ENCODE results near the gene PRICKLE4.

Gene PRICKLE4

DNA sequence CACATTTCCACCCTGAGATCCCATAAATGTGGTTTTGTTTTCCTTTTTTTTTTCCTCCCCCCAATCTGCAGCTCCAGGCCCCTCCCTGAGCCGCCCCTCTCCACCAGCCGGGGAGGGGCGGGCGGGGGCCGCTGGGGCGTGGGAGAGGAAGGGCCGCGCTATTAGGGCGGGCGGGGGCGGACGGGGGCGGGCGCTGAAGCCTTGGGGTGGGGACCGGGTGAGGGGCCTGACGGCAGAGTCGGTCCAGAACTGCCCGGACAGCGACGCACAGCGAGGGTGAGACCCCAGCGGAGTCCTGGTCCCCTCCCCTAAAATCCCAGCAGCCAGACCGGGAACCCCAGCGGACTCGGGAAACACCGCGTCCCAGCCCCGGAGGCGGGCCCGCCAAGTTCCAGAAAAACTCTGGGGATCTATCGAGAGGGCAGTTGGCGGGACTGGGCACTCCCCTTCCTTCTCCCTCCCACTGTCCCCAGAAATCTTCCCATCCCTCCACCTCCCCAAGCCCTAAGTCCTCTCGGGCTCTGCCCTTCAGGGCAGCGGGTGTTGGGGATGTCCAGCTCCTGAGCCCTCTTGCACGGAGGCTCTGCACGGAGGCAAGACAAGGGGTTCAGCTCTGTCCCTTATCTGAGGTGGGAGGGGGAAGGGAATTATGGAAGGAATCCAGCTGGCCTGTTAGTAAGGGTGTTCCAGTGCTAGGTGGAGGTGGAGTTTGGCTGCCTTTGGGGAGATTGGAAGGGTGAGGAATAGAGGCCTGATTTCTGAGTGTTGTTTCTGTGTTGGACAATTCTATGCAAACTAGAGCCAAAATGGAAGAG, at the start of gene PRICKLE4:
TSS of gene PRICKLE4 (plus strand) at position 232 of the 815 bp plus-strand sequence. CDS start 2,692 bp downstream, outside the sequence.
- no peak for DNase-seq

DNA sequence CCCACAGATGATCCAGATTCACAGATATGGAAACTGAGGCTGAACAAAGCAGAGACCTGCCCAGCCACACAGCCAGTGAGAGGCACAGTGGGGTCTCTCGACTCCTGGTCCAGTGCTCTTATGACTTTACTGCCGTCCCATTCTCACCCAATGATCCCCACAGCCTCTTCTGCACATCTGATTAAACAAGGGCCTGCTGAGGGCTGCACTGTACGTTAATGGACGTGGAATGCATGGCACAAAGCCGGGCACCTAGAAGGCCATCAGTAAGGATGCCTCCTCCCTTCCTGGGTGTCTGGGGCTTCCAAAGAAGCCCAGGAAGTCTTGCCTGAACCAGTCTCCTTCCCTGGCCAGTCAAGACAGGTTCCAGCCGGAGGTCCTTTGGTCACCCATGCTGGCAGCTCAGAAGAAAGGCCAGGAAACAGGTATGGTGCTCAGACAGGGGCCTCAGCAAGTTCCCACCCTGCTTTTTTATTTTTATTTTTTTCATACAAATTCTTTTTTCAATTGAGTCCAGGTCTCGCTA, 49.0 kb upstream of the PRICKLE4 start:
- DNase-seq: no peak

DNA sequence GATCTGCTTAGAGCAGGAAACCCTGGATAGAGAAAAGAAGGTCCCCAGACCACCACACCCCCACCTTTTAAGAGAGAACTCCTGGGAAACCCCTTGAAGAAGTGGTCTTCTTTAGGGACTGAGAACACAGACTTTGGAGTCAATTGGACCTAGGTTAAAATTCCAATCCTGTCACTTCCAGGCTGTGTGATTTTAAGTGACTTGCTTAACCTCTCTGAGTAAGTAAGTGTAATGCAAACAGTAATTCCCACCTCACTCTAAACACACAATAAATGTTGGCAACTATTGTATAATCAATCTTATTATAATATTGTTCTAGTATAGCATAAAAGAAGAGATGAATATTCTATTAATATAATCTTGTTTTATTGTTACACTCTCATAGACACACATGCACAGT, 48.4 kb upstream of the PRICKLE4 start:
- DNase-seq: no peak

DNA sequence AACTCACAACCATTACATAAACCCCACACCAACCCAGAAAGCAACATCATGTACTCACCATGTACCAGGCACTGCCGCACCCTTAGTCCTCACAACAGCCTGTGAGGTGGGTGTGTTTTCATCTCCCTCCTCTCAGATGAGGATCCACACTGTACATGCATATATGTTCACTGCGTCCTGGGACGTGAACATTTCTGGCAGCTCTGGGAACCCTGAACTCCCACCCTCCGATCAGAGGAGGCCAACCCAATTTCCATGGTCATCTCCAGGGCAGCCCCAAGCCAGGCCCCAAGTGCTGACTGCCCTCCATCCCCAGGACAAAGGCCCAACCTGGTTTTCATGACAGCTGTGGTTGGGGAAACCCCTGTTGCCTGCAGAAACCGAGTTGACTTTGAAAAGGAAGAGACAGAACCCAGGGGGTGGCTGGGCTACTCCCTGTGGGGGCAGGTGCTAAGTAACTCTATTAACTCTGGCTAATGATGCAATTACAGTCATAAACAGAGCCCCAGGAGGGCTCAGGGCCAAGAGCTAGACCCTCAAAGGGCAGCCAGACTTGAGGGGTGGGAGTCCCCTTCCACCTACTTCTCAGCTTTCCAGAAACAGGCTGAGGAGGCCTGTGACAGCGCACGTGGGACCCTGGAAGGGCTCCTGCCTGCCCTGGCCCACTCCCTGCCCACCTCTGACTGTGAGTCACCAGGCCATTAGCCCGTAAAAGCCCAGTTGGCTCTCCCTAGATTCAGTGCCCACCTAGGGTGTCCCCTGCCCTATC, 47.8 kb upstream of the PRICKLE4 start:
- DNase-seq: peak; percentile 50

DNA sequence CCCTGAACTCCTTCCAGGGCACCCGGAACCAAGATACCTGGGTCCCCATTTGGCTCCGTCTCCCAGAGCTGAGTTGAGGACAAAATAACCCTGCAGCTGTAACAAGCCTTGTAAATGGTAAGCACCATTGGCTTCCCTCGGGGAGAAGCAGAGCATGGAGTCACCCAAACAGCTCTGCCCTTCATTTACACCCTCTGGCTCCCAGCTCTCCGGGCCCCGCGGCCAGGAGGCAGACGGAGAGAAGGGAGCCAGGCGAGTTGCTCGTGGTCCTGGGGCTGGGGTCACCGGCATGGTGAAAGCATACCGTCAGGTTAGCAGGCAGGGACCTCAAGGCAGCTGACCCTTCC, 47.2 kb upstream of the PRICKLE4 start:
- DNase-seq: no peak

DNA sequence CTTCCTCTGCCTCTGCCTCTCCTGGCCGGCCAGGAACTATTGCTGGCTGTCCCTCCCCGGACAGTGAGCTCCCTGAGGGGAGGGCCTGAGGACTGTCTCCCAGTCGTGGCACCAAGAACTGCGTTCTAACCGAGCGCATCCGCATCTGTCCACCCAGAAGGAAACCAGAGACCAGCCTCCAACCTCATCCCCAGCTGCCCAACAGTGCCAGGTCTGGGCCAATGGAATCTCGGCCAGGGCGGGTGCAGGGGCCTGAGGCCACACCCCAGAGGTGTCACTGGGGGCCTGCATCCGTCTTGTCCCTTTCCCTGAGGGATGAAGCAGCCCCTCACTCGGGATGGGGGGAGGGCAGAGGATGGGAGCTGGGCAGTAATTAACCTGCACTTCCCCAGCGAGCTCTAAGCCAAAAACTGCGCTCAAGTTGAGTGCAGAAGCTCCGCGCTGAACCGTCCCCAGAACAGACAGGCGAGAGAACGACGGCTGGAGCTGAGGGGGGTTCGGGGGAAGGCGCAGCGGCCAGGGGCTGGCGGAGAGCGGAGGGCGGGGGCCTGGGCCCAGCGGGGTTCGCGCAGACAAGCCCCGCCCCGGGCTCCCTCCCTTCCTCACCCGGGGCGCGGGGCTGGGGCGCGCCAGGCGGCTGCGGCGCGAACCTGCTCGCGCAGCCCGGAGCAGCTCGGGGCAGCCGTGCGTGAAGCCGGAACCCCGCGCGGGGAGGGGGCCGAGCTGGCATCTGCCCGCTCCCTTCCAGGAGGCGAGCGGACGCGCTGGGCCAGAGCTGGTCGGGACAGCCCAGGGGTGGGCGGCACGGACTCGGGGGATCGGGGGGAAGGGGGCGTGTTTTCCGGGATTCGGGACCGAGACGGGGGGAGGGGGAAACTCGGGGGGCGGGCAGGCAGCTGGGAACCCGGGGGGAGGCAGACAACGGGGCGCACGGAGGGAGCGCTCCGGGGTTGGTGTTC, 46.6 kb upstream of the PRICKLE4 start:
- DNase-seq: peak; percentile 68

- peak; percentile 66 for DNase-seq
Measured at GRCh38 chr6:41734666-41735426, 45.7 kb upstream of the PRICKLE4 start.

DNA sequence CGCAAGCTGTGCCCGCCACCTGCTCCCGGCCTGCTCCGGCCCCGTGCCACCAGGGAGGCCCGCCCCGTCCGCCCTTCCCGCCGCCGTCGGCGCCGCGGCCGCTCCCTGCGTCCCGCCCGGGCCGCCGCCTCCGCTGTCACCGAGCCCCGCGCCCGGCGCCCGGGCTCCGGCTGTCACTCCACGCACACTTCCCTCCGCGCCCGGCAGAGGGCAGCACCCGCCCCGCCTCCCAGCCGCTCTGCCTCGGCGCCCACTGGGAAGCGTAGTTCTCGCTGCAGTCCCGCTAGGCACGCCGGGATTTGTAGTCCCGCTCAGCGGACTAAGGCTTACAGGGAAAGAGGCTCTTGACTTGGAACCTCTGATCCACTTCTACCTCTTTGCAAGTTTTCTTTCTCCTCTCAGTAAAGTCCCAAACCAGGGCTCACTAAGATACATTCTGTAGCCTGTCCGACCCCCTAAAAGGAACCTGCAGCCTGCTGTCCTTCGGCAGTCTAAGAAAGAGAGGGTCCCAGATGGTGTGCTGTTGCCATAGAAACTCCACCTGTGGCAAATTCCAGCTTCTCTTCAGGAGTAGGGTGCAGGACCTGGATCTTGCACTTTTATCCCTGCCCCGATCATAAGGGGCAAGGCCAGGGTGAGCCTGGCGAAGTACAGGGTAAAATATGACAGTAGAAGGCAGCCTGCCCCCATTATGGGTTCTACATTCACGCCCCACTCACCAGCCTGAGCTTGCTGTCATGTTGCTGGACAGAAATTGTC, 45.0 kb upstream of the PRICKLE4 start, which contains the start of gene TFEB:
TSS of gene TFEB (minus strand) at position 182 of the 759 bp plus-strand sequence. CDS start 44,395 bp downstream, outside the sequence.
- DNase-seq: peak; percentile 96

GRCh38 chr6:41736186-41736733, 44.3 kb upstream of the PRICKLE4 start:
- DNase-seq: no peak

DNA sequence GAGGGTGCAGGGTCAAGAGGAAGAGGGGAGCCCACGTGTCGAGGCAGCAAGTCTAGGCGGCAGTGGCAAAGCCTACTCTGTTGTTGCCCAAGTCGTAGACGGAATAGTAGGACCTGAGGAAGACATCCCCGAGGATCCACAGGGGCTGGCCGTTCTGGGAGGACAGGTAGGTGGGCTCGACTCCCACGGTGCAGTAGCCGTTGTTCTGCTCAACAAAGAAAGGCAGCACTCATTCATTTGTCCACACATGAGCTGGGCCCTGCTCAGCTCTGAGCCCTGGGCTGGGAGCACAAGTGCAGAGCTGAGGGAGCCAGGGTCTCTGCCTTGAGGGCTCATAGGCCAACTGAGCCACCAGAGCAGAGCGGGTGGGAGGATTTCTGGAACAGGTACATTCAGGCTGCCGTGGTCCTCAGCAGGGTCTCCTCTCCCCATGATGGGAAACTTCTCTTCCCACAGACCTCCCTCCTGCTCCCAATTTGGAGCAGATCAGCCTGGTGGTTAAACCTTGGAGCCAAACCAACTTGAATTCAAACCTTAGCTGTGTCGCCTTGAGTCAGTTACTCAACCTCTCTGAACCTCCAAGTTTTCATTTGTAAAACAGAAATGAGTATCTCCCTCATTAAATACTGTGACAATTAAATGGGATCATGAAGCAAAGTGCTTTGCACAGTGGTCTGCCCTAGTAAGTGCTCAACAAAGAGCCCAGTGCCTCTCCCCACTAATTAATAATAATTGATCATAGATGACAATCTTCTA, 43.6 kb upstream of the PRICKLE4 start:
- no peak for DNase-seq

GRCh38 chr6:41737591-41738130, 42.9 kb upstream of the PRICKLE4 start:
- no peak for DNase-seq

DNA sequence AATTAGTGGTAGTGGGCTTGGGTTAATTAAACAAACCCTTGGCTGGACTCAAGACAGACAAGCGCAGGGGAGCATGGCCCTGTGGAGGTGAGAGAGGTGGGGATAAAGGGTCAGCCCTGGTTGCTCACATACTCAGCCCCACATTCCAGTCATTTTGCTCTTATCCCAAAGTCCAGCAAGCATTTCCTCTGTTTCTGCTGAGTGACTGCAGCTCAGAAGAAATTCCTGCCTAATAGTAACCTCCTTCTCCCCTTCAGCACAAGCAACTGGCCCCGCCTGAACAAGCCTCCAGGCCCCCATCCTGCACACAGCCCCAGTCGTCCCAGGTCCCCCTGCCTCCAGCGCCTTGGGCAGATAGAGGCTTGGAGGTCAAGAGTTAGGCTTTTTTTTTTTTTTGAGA, 41.5 kb upstream of the PRICKLE4 start:
- DNase-seq: no peak

GRCh38 chr6:41740366-41741162, 40.0 kb upstream of the PRICKLE4 start:
- no peak for DNase-seq

- DNase-seq: no peak
Measured at GRCh38 chr6:41741625-41742490, 38.7 kb upstream of the PRICKLE4 start.

DNA sequence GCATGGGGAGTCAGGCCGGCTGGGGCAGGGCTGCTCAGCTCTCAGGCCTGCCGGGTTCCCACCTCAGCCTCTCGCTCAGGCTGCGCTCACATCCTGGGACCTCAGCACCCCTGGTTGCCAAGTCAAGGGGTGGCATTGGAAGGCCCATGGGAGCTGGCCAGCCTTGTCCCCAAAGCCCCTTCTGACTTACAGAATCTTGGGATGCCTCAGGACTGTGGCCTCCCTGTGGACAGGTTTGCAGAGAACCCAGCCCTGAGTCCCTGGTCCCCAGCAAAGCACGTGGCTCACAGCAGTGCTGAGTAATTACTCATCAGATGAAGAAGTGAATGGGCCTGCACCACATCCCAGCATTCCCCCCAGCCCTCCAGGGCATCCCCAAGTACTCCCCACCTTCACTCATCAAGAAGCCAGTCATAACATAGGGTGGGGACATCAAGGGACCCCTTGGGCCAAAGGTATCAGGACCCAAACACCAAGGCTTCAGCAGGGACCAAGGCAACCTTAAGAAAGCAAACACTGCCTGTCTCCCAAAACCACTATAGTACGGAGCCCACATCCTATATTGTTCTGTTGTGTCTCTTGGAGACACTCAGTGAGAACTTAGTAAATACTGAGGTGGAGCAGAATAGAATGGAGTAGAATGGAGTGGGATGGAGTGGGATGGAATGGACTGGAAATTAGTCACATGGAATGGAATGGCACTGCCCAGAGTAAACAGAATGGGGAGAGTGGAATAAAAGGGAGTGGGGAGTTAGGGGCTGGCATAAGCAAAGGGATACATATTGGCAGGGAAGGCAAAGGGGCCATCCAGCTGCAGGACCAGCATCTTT, 37.0 kb upstream of the PRICKLE4 start:
- DNase-seq: no peak

GRCh38 chr6:41744236-41744787, 36.3 kb upstream of the PRICKLE4 start:
- DNase-seq: no peak

Data from activated CD4-positive, CD25-positive, alpha-beta regulatory T cell treated with anti-CD3 and anti-CD28 coated beads, Interleukin-2, amount 50 U/mL, for 72 hours (primary cell).